Tibial nerve (tissue), 4 donors: ENCODE measurements around the gene NPVF. TPM values are rescaled to one million over a fixed set of nuclear protein-coding genes. Genes with fewer than 3 reads are reported as not detected.

ENCODE experiments used
- DNase-seq, 2 donors: peaks; one replicate each; pipeline ENCODE4 v3.0.0-alpha.2; 2019; ENCODE audit warnings: low spot score in 2 of 2
- H3K27ac ChIP-seq, 4 donors: fragments of 200-600 bp; sonication (generic) in 3 of 4; one replicate each; pipeline ENCODE4 v1.5.1; 2017 to 2019; ENCODE audit warnings: mild to moderate bottlenecking in 1 of 4
- H3K27me3 ChIP-seq, 2 donors: fragments of 200-600 bp; sonication (generic) in 1 of 2; one replicate each; pipeline versions ENCODE4 v1.5.1 to v1.6.0; 2017 to 2019
- H3K36me3 ChIP-seq, 3 donors: fragments of 200-600 bp; sonication (generic); one replicate each; pipeline ENCODE4 v1.5.1; 2018 to 2019
- H3K4me1 ChIP-seq, 4 donors: fragments of 200-600 bp; sonication (generic) in 3 of 4; one replicate each; pipeline ENCODE4 v1.5.1; 2017 to 2019
- H3K4me3 ChIP-seq, 4 donors: fragments of 200-600 bp; sonication (generic) in 3 of 4; one replicate each; pipeline ENCODE4 v1.5.1; 2017 to 2019; ENCODE audit warnings: mild to moderate bottlenecking in 1 of 4, moderate library complexity in 1 of 4
- H3K9me3 ChIP-seq, 4 donors: fragments of 200-600 bp; sonication (generic) in 3 of 4; one replicate each; pipeline ENCODE4 v1.5.1; 2017 to 2019
- EP300 ChIP-seq, 2 donors: sonication (generic); formaldehyde crosslinking; IDR thresholded peaks; one replicate each; pipeline ENCODE4 v1.6.1; 2017; ENCODE audit warnings: antibody characterized with exemption in 2 of 2, mild to moderate bottlenecking in 1 of 2
- POLR2A ChIP-seq, 2 donors: fragments of 450-650 bp; IDR thresholded peaks; one replicate each; pipeline ENCODE4 v1.6.1; 2017; ENCODE audit warnings: antibody characterized with exemption in 2 of 2, mild to moderate bottlenecking in 2 of 2, moderate library complexity in 2 of 2
- WGBS, 2 donors: methylation state at CpG; one replicate each; pipeline ENCODE4 v1.1.5; 2018; 5-methylcytosine and 5-hydroxymethylcytosine counted together
- small RNA-seq: library from RNA; depleted of rRNA; stranded (forward); fragments of <200 nt; gene quantifications from one replicate; pipeline ENCODE3, GENCODE V24; 2016
- total RNA-seq, 4 donors: library from RNA; depleted of rRNA; stranded (reverse); fragments of >200 nt; gene quantifications; one replicate each; pipeline ENCODE4 v1.1.0, GENCODE V29; 2016
- TF ChIP-seq, protein P1 (sequence below), 5 experiments: fragments of 200-600 bp in 3 of 5; fragments of 450-650 bp in 2 of 5; sonication (generic) in 3 of 5; IDR thresholded peaks; one replicate each; pipeline ENCODE4 v1.5.1; 2016 to 2019; ENCODE audit warnings: antibody characterized with exemption in 5 of 5, mild to moderate bottlenecking in 3 of 5, moderate library complexity in 2 of 5

NPVF gene
- total RNA-seq, 4 donors from 2014 or later, result not detected

DNA sequence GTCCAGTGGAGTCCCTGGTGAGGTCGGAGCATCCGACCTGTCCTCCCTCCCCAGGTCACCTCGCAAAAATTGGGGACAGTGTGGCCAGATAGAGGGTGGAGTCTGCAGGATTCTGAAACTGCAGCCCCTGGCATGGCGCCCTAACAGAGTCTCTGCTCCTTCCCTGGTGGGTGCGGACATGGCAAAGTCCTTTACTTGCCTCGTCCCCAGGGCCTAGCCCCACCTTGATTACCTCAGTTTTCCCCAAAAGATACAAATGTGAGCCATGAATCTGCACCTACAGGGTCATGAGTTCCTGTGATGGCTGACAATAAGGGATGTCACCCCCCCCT is 47.7 kb downstream of the NPVF start:
- WGBS, 2 donors, result 22 to 43% methylated on average over 3 to 6 of the region's 6 CpGs
- Histone ChIP-seq H3K4me3 (peak overlapping the region; percentile 72 to 96 (median 82)), H3K27me3 (no peaks in the 10 kb centered on the region), H3K27ac (peak overlapping the region; percentile 89 to 96 (median 92)), H3K4me1 (peaks cover 0 to 15% (median 0%) of the 10 kb centered on the region in 4 donors), H3K9me3 (no peaks in the 10 kb centered on the region), H3K36me3 (no peaks in the 10 kb centered on the region)
- TF ChIP-seq POLR2A (IDR thresholded peaks at IDR 0.05), result no peak
- TF ChIP-seq, protein P1, sequence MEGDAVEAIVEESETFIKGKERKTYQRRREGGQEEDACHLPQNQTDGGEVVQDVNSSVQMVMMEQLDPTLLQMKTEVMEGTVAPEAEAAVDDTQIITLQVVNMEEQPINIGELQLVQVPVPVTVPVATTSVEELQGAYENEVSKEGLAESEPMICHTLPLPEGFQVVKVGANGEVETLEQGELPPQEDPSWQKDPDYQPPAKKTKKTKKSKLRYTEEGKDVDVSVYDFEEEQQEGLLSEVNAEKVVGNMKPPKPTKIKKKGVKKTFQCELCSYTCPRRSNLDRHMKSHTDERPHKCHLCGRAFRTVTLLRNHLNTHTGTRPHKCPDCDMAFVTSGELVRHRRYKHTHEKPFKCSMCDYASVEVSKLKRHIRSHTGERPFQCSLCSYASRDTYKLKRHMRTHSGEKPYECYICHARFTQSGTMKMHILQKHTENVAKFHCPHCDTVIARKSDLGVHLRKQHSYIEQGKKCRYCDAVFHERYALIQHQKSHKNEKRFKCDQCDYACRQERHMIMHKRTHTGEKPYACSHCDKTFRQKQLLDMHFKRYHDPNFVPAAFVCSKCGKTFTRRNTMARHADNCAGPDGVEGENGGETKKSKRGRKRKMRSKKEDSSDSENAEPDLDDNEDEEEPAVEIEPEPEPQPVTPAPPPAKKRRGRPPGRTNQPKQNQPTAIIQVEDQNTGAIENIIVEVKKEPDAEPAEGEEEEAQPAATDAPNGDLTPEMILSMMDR (IDR thresholded peaks at IDR 0.05), result no peak
- no peak for TF ChIP-seq EP300 (IDR thresholded peaks at IDR 0.05)
- peak in 1 of 2 donors; percentile 11 for DNase-seq

DNA sequence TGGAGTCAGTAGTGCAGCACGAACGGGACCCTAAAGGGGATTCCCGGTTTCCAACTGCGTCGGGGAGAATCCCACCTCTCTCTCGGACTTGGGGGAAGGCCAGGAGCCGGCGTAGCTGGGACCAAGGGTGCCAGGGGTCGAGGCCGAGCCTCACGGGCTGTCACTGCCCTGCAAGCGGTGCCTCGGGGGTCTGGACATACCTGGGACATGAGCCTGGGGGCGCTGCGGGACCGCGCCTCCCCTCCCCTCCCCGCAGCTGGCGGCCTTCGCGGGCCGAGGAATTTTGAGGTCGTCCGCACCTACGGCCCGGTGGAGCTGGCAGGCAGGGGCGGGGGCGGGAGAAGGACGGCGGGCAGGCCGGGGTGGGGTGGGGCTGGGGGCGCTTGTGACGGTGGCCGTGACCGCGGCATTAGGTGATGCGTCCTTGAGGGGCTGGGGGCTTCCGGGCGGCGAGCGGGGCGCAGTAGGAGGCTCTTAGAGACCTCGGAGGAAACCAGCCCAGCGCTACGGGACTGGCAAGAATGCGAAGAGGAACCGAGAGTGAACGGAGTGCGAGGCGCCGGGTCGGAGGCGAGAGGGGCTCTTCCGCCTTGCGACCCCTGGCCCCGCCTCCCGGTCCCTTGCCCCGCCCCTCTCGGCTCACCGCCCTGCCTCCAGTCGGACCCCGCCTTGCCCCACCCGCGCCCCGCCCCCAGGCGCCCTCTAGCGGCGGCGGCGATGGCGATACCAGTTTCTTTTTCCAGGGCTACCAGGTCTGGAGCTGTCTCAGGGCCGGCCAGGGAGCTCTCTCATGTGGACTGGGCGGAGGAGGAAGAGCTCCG is 48.3 kb downstream of the NPVF start:
- 0 to 1% methylated on average over 9 to 42 of the region's 74 CpGs for WGBS, 2 donors
- TF ChIP-seq POLR2A (IDR thresholded peaks at IDR 0.05) (peak; percentile 6 to 27), EP300 (IDR thresholded peaks at IDR 0.05) (peak in 1 of 2 donors; percentile 28)
- TF ChIP-seq, protein P1 (IDR thresholded peaks at IDR 0.05), result peak; percentile 76 to 97 (median 96)
- Histone ChIP-seq H3K9me3 (no peaks in the 10 kb centered on the region), H3K27me3 (no peaks in the 10 kb centered on the region), H3K27ac (peak overlapping the region; percentile 89 to 96 (median 92)), H3K4me1 (peaks cover 0 to 15% (median 0%) of the 10 kb centered on the region in 4 donors), H3K4me3 (peak overlapping the region; percentile 72 to 96 (median 82)), H3K36me3 (no peaks in the 10 kb centered on the region)
- peak; percentile 89 to 92 for DNase-seq

DNA sequence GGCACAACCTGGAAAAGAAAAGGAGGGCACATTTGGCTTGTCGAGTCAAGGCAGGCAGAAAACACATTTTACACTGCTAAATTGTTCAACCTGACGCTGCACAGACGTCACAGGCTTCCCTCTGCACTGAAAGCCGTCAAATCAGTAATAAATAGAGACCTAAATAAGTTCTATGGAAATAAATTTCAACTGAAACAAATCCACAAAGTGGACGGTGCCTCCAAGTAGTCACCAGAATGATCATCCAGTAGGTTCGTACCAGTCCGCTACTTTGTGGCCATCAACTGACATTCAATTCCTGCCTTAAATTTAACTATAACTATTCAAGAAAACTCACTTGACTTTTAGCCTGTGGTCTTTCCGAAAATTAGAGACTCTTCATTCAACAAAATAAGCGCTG is 49.0 kb downstream of the NPVF start:
- H3K4me1 ChIP-seq, result peaks cover 0 to 15% (median 0%) of the 10 kb centered on the region in 4 donors
- no peaks in the 10 kb centered on the region for H3K36me3 ChIP-seq
- no peak for DNase-seq
- H3K27ac ChIP-seq, result peak overlapping the region; percentile 89 to 96 (median 92)
- H3K4me3 ChIP-seq, result peak overlapping the region; percentile 72 to 96 (median 82)
- H3K9me3 ChIP-seq, result no peaks in the 10 kb centered on the region
- no peaks in the 10 kb centered on the region for H3K27me3 ChIP-seq
- WGBS, 2 donors, result 54 to 59% methylated on average over 9 of the region's 9 CpGs
- no peak for TF ChIP-seq POLR2A (IDR thresholded peaks at IDR 0.05)
- no peak for TF ChIP-seq EP300 (IDR thresholded peaks at IDR 0.05)
- TF ChIP-seq, protein P1 (IDR thresholded peaks at IDR 0.05), result no peak

Small RNA genes within 50 kb of the gene (small RNA-seq; reads per million reads assigned to genes)
- gene RF00012, result not detected

Other genes starting within 250 kb of the NPVF start
- 1 to 10 TPM; 1.6 to 7.3 (median 5.3) TPM for gene OSBPL3, start 248.3 kb downstream of the NPVF start, total RNA-seq
- gene CYCS, start 103.2 kb downstream of the NPVF start, total RNA-seq, result 10 to 100 TPM; 13.3 to 25.6 (median 23.4) TPM